Natural killer cell (primary cell): ENCODE data around the gene HBP1. TPM values are rescaled to one million over a fixed set of nuclear protein-coding genes. Genes with fewer than 3 reads are reported as not detected.

Experiments
- ATAC-seq, 3 donors: fragments of 150-1000 bp in 2 of 3; fragments of 200-7000 bp in 1 of 3; cut with Tn5 transposase; 1 replicate in 1 of 3; 2 replicates in 2 of 3; pipeline ENCODE4 v1.10.0; 2021; ENCODE audit warnings: mild to moderate bottlenecking in 2 of 3, moderate library complexity in 2 of 3
- DNase-seq, 2 donors: peaks; one replicate each; pipeline versions ENCODE4 v3.0.0 to v3.0.0-alpha.2; 2013 to 2021; ENCODE audit warnings: mixed read lengths in 1 of 2
- H3K27ac ChIP-seq: one replicate; pipeline ENCODE4 v1.5.1; 2013; ENCODE audit warnings: mild to moderate bottlenecking, low read length
- H3K27me3 ChIP-seq: one replicate; pipeline ENCODE4 v1.6.1; 2013; ENCODE audit warnings: low read length; ENCODE audit not compliant: control insufficient read depth, insufficient read depth
- H3K36me3 ChIP-seq: one replicate; pipeline ENCODE4 v1.6.1; 2013; ENCODE audit warnings: low read length; ENCODE audit not compliant: control insufficient read depth, insufficient read depth
- H3K4me1 ChIP-seq: one replicate; pipeline ENCODE4 v1.6.1; 2013; ENCODE audit warnings: low read length; ENCODE audit not compliant: control insufficient read depth, insufficient read depth
- H3K4me3 ChIP-seq: one replicate; pipeline ENCODE4 v1.5.1; 2013; ENCODE audit warnings: low read length
- H3K9me3 ChIP-seq: one replicate; pipeline ENCODE4 v1.6.1; 2013; ENCODE audit warnings: low read length; ENCODE audit not compliant: control insufficient read depth, insufficient read depth
- H3K27ac Mint-ChIP-seq, 2 donors: one replicate each; pipeline ENCODE4 v1.8.0; 2022; ENCODE audit warnings: mild to moderate bottlenecking in 2 of 2, mixed read lengths in 2 of 2, moderate library complexity in 1 of 2
- H3K27me3 Mint-ChIP-seq, 2 donors: one replicate each; pipeline ENCODE4 v1.8.0; 2022; ENCODE audit warnings: low read depth in 2 of 2, mixed read lengths in 2 of 2
- H3K36me3 Mint-ChIP-seq: one replicate; pipeline ENCODE4 v1.8.0; 2022; ENCODE audit warnings: mixed read lengths
- H3K4me1 Mint-ChIP-seq, 2 donors: one replicate each; pipeline ENCODE4 v1.8.0; 2022; ENCODE audit warnings: mixed read lengths in 2 of 2
- H3K4me3 Mint-ChIP-seq: one replicate; pipeline ENCODE4 v1.8.0; 2022; ENCODE audit warnings: mild to moderate bottlenecking, moderate library complexity, mixed read lengths
- H3K9me3 Mint-ChIP-seq, 2 donors: one replicate each; pipeline ENCODE4 v1.8.0; 2022; ENCODE audit warnings: mixed read lengths in 2 of 2
- CTCF ChIP-seq: fragments of 200-600 bp; IDR thresholded peaks from one replicate; pipeline ENCODE4 v1.8.0; 2022; ENCODE audit warnings: antibody characterized with exemption
- WGBS: methylation state at CpG from one replicate; pipeline ENCODE4 v1.1.7; 2013; ENCODE audit warnings: missing lambda C conversion rate; ENCODE audit not compliant: insufficient coverage; 5-methylcytosine and 5-hydroxymethylcytosine counted together
- intact Hi-C: fragments of 100-400 bp; cut with micrococcal nuclease; formaldehyde crosslinking; loops from one replicate; pipeline ENCODE4 v1.14.2; 2022
- total RNA-seq, 4 donors: library from RNA; stranded (reverse); fragments of 120-200 nt in 1 of 4; gene quantifications; one replicate each; pipeline versions ENCODE4 v1.2.3 to v1.2.4, GENCODE V29; 2013 to 2022

The HBP1 gene
- total RNA-seq, 3 donors from 2014 or later (not counting 1 experiment from before 2014, with no cell fraction given) = 186 to 249 (median 243) TPM

- Mint-ChIP-seq H3K9me3 (no peaks in the 10 kb centered on the region), H3K4me1 (peaks cover 3 to 5% of the 10 kb centered on the region in 2 donors), H3K4me3 (no peak overlapping the region), H3K36me3 (peaks cover 7% of the 10 kb centered on the region), H3K27me3 (no peaks in the 10 kb centered on the region), H3K27ac (no peak overlapping the region)
- DNase-seq (no peak), ATAC-seq (no peak)
- Histone ChIP-seq H3K4me3 (no peak overlapping the region), H3K27me3 (no peaks in the 10 kb centered on the region), H3K4me1 (no peaks in the 10 kb centered on the region), H3K27ac (no peak overlapping the region), H3K9me3 (no peaks in the 10 kb centered on the region), H3K36me3 (peaks cover 7% of the 10 kb centered on the region)
- WGBS = 81% methylated on average over 2 of the region's 3 CpGs
- intact Hi-C loops = no loop called here
- no peak for TF ChIP-seq CTCF
Measured at GRCh38 chr7:107251963-107252362, 83.2 kb downstream of the HBP1 start.

Other genes with a start within 250 kb of the HBP1 start
- gene PRKAR2B, start 124.3 kb upstream of the HBP1 start, total RNA-seq = 10 to 100 TPM in 1 of 3 donors, 1 to 10 TPM in 2; 2.1 to 14.3 (median 4.0) TPM